NAMALWA (cell line): ENCODE measurements around the gene EXOC6B.

Experiments used
- DNase-seq: peaks from one replicate; pipeline ENCODE4 v3.0.0-alpha.2; 2015; ENCODE audit warnings: low spot score

EXOC6B gene

DNA sequence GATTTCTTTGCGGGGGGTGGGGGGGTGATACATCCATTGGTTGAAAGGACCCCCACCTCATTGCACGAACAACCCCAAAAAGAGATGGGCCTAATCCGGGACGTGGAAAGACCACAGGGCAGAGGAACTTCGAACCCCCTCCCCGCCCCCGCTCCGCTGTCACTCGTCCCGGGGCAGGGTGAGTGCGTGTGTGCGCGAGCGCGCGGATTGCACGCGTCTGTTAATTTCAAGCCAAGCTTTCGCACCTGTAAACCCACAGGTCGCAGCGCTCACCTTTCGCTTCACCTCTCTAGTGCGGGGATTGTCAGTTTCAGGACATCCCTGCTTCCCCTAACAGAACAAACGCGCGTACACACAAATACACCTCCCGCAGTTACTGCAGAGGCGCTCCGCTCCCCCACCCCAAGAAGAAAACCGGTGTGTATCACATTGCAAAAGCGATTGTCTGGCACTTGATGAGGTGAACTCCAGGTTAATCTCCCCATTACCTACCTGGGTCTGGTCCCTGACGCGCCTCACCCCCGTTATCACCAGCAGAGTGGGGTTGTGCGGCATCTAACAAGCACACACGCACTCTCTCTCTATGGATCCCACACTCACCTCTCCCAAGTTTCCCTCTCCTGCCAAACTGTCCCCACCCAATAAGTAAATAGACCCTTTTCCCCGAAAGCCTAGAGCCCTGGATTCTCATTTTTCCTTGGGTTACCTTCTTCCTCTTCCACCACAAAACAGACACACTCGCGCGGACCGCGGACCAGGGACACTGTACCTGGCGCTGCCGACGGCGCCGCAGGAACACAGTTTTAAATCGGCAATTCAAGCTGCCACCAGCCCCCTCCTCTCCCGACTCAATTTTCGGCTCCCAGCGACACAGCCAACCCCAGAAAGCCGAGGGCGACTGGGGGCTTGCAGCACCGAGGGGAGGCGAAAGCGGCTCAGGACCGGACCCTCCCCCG, 679.2 kb downstream of the EXOC6B start:
- no peak for DNase-seq

DNA sequence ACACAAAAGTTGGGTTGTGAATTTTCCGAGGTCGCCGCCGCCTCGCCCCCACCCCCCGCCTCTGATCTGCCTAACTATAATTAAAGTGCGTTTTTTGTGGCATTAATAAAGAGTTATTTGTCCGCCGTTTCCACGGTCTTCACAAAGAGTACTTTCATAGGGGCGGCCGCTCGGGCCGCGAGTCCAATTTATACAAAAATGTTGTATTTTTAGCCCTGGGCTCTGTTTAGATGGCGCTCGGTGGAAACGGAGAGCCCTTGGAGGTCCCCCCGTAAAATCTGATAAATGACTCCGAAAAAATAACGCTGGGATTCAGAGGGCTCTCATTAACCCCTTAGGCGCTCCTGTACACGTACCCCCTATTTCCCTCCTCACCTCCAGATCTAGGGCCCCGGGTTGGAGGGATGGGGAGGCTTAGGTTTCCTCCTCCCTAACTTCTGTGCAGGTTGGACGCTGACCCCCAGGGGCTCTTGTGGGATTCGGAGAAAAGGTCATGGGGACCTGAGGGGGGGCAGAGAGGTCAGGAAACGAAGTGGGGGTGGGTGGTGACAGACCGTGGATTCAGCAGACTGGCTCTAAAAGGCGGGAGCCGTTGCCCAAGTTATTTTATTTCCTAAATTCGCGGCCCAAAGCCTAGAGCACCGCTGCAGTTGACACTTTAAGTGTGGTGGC, 680.0 kb downstream of the EXOC6B start:
- DNase-seq, result no peak

DNA sequence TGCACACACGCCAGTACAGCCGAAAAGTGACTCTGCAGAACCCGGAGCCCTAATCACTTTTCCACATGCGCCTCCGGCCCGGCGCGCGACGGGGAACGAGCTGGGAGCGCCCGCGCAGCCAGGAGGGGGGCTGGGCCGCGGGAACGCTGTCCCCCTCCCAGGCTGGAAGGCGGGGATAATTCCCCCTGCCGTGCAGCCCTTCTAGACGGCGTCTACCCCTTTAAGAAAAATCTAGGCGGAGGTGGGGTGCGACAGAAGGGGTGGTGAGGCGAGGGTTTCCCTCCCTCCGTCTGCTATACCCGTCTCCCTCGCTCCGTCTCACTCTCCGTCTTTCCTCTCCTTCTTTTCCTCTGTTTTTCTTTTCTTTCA, 680.6 kb downstream of the EXOC6B start:
- DNase-seq, result no peak

DNA sequence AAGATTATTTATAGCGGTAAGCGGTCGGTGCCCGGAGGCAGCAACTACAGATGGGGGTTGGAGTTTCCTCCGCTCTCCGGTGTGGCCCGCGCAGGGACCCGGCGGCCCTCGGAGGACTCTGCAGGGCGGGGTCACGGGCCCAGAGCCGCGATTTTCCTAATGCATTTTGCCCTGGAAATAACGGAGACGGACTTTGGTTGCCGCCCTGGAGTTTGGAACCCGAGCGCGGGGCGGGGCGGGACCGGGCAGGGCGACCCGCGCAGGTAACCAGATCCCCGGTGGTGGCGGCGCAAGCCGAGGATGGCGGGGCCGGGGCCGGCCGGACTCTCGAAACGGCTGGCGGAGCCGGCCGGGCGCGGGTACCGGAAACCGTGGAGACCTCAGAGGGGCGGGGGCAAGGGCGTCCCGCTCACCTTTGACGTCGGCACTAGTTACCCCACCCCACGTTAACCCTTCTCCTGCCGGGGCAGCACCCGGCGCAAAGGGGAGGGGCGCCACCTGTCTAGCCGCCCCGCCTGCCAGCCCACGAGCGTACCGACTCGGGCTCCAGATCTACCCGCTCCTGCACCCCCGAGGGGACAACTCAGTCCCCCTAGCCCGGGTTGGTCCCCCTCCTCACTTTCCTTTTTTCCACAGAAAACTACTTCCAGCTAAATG, 681.1 kb downstream of the EXOC6B start:
- DNase-seq, result no peak

DNA sequence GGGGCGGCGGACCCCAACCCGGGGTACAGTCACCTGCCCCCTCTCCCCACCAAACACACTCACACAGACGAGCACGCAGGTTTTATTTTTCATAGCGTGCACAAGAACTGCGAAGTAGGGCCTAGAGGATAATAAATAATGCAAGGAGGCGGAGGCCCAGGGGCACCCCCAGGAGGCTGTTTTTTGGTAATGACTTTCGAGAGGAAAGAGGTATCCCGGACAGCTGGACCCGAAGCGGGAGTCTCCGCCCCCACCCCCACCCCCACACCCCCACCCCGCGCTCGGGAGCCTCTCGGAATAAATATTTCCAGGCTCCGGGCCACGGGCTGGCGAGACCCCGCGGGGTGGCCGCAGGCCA, 681.6 kb downstream of the EXOC6B start:
- DNase-seq, result no peak

DNA sequence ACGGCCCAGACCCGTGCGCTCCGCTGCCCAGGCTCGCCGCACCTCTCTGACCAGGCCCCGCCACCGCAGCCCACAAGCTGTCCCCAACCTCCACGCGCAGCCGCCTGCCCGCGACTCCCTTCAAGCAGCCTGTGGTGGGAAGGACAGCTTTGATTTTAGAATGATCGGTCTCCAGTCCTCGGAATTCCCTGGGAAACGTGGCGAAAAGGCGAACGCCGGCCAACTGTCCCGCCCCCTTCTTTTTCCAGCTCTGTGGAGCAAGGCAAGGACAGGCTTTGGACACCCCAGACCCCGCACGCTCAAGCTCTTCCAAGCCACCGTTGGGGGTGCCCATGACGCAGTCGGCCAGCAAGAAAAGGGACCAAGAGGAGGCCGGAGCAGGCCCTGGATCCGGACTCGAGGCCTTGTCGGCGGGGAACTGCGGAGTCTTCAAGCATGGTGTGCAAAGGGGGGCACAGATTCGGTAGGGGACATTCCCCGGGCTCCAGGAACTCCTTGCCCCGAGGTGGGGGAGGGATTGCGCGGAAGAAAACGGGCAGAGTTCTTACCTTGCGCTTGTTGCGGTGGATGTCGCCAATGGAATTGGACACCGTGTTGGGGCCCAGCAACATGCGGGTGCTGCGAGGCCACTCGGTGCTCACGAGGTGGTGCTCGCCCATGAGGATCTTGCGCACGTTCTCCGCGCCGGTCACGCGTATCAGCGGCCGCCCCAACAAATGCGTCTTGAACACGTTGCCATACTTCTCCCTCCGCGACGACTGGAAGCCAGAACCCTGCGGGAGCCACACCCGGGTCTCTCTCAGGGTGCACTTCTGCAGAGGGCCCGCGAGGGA, 682.2 kb downstream of the EXOC6B start:
- DNase-seq, result no peak

DNA sequence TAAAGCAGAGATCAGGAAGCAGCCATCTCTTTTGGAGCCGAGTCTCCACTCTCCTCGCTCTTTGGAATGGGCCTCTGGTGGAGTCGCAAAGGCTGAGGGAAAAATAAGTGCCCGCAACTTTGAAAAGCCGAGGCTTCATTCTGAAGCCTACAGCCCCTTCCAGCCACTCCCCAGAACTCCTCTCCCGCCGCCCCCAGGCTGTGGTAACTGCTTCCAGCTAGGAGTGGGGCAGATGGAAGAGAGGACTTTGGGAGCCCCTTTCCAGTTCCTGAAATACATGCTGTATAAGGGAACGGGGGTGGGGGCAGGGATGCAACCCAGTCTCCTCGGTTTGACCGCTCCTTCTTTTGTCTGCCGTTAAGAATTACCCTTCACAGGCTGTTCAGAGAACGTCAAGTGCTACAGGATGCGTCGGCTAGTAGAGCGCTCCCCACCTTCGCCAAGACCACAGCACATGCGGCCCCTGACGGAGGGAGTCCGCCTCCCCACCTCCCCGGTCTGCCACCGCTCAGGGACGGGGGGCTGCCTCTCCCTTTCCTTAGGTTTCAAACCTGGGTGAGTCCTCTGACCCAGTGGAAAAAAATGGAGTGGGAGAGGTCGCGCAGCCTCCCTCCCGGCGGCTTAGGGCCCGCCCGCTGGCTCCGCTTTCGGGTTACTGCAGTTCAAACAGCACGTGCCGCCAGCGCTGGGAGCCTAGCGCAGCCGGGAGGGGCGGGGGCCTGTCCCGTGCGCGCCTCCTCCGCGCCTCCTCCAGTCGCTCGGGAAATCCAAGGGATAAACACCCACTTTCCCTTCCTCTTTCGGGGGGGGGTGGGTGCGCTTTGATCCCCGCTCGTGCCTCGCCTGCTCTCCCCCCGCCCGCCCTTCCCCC, 683.0 kb downstream of the EXOC6B start:
- no peak for DNase-seq

DNA sequence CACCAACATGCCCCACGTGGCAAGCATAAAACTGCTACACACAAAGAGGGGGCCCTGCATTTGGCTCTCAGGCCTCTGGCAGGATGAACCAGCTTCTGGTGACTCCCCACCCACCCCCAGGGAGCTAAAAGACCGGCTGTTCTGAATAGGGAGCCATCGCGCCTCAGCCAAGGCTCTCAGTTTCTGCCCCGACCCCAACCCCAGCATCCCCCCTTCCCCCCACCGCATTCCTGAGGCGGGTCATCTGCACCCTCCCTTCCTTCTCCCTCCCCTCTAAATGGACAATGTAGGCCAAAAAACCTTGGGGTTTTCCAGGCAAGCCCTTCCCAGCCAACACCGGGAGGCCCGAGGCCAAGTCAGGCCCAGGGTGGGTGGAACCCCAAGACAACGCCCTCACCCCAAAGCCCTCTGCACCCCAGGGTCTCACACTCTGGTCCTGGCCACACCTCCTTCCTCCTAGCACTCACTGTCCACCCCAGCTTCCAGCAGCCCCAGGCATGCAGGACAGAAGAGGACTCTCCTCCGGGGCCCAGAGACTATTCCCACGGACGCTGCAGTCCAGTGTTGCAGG, 683.9 kb downstream of the EXOC6B start:
- DNase-seq, result no peak

DNA sequence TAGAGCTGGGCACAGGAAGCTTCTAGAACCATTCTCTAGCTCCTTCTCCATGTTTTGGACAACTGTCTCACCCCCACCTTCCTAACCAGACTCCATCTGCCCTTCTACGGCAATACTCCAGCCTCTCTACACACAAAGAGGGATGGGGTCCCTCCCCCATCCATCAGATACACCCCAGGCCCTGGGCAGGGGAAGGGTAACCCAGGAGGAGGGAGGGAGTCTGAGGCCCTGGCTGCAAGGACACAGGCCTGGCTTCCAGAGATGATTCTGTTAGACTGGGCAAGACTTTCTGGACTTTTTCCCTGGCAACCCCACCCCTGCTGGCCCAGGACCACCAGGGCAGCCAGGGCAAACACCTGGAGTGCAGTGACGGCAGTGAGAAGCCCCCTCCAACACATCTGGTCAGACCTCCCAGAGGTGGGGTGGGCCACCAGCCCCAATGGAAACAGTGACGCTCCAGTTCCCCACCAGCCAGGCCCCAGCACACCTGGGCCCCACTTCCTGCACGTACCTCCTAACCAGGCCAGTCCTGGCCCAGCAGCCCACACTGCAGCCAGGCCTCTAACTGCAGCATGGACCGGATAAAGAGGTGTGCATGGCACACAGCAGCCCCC, 684.7 kb downstream of the EXOC6B start:
- no peak for DNase-seq

DNA sequence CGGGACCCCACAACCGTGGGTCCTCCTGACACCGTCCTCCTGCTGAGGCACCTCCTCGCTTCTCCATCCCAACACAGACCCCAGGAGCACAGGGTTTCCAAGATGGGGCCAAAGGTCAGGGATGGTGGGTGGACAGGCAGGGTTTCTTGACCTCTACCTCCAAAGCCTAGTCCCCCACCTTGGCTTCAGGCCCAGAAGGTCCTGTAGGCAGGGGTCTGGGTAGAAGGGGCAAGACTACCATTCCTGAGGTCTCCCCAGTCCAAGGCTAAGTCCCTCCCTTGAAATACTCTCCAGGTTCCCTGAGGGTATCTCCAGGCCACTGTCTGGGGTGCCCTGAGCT, 685.2 kb downstream of the EXOC6B start:
- DNase-seq, result no peak

DNA sequence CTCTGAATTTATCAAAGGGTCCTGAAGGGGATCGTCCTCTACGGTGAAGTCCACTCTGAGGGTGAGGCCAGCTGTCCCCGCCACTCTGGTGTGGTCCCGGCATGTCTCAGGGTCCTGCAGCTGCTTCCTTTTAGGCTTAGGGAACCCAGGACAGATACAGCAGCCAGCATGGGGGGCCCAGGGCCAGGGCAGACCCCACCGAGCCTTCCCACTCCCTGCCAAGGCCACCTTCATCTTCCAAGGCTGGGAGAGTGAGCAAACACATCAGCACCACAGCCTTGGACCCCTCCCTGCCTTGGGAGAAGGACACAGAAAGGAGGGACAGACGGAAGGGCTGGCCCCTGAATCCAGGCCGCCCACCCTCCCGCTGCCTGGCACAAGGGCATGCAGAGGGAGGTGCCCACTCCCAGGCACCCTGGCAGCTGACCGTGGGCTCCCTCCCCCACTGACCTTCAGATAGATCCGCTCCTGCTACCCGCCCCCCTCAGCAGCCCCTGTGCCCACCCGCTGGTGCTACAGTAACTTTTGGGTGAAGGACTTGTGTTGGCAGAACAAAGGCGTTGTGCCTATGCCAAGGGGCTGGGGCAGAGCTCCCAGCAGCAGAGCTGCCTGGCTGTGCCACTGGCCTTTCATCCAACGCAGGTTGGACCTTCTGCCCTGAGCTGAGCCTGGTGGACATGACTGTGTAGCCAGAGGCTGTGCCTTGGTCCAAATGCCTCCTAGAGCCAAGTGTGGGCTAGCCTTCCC, 685.8 kb downstream of the EXOC6B start:
- DNase-seq, result no peak

DNA sequence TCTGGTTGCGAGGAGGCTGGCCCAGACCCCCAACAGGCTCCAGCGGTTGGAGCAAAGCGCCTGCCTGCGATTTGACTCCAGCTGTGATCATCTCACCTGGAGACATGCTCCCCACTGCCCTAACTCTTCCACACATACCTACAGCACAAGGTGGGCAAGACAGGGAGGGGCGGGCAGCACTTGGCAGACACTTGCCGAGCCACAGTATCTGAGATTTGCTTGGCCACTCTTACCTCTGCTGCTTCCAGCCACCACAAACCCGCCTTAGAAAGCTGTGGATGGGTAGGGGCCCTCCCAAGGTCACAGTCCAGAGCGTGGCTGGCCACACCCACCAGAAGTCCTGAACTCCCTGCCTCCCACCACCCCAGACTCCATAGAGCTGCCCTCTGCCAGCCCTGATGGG, 686.4 kb downstream of the EXOC6B start:
- DNase-seq, result no peak

DNA sequence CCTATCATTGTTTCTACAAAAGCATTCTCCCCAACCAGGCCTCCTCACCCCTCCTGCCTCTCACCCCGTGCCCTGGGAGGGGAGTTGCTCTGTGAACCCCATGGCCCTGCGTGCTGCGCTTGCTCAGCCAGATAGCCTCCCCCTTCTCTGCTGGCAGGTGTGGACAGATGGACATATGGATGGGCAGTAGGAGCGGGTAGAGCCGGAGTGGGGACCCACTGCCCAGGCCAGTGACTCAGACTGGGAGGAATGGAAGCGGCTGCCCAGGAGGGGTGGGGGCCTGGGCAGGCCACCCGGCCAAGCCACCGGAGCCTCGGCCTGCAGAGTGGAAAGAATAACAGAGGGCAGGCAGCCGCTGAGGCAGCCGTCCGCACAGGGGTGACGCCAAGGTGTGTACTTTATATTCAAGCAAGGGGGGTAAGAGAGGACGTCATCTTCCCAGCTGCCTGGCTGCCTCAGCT, 686.9 kb downstream of the EXOC6B start:
- DNase-seq, result no peak

DNA sequence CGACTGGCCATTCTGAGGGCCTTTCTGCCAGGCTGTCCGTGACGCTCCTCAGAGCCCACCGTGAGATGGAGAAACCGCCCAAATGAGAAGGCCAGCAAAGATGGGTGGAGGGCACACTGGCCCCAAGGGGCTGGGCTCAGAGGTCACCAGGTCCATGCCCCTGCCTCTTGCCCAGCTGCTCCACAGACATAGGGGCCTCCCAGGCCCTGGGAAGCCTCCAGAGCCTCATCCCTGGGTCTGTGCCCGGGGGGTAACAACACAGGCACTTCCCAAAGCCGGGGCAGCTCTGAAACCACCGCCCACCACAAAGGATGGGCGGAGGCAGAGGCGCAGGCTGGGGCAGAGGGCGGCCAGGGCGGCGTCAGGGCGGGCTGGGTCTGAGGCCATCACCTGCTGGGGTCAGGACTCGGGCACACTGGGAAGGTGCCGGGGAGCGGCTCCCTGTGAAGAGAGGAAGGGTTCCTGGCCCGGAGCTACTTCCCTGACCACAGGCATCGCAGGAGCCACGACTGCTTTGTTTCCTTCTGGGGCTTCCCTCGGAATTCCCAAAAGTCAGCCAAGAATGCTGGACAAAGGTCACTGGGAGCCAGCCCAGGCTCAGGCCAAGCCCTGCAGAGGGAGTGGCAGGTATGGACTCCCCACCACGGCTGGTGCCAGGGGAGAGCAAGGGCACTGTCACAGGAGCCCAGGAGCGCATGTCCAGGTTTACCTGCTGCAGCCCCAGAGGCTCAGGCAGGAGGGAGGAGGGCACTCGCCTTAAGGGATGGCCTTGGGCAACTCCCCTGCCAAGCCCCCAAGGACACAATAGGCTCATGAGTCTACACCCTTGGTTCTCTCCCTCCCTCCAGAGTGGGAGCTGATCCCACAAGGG, 687.6 kb downstream of the EXOC6B start:
- no peak for DNase-seq

DNA sequence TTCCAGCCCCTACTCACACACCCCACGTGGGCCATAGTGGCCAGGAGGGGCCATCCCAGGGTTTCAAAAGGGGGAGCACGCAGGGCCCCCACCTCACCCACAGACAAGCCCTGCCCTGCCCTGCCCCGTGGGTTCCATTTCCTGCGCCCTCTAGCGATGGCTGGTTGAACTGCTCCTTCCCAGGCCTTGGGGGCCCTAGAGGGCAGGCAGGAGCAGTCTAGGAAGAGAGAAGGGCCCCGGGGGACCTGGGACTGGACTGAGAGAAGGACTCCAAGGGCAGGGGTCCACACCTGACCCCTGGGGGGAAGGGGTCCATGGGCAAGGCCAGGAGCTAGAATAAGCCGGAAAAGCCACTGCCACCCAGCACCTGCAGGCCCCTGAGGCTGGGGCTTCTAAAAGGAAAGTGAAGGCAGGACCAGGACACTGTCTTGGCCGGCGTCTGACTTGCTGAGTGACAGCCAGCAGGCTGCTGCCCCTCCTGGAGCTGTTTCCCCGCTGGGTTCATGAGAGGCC, 688.3 kb downstream of the EXOC6B start:
- peak; percentile 74 for DNase-seq

DNA sequence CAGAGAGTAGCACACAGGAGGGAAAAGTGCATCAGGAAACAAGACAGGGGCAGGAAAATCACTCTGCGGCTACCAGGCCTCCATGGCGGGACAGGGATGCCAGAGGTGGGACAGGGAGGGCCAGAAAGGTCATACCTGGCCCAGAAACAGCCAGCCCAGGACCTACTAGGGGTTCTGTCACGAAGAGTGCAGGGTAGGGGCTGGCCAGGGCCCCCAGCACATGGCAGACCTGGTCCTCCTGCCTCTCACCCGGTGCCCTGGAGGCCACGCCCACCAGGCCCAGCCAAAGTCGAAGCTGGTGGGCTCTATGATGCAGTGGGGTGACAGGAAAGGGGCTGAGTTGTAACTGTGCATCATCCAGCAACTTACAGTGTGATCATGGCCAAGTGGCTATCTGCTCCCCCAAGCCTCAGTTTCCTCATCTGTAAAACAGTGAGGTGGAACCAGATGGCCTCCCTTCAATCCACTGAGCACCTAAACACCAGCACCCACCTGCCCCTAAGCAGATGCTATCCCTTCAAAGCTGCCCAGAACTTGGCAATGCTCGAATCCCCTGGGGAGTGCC, 688.8 kb downstream of the EXOC6B start:
- DNase-seq, result no peak

DNA sequence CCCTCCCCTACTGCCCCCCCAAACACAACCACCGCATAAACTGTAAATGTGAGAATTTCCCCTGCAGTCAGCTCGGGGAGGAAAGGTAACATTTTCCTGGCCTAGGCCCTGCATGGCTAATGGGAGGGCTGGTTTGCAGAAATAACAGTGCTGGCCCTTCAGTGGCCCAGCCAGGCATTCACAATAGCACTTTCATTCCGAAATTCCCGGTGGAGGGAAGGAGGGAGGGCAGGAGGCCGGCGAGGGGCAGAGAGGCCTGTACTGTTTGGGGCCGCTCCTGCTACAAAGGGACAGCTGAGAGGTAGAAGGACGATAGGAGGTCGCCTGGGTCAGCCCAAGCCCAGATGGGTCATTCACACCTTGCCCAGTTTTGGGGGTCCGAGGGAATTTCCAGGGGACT, 689.5 kb downstream of the EXOC6B start:
- DNase-seq, result no peak

DNA sequence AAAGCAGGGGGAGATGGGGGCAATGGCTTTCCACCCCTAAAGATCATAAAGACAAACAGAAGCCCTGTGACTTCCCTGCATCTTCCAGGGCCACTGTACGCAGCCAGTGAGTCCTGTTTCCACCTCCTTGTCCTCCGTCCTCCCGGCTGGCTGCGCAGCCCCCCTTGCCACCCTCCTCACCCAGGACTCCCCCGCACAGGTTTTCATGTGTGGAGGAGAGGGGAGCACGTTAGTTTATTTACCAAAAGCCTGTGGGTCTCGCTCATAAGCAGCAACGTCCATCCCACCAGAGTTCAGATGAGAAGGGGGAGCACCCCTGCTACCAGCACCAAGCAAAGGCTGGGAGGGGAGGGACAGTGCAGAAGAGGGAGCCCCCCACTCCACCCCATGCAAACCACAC, 689.9 kb downstream of the EXOC6B start:
- DNase-seq, result no peak
